ENCODE results near the gene C11orf58. TPM values are rescaled to one million over a fixed set of nuclear protein-coding genes. Genes with fewer than 3 reads are reported as not detected.

Gene C11orf58
- total RNA-seq, 2 donors from 2014 or later: 162 to 183 TPM

DNA sequence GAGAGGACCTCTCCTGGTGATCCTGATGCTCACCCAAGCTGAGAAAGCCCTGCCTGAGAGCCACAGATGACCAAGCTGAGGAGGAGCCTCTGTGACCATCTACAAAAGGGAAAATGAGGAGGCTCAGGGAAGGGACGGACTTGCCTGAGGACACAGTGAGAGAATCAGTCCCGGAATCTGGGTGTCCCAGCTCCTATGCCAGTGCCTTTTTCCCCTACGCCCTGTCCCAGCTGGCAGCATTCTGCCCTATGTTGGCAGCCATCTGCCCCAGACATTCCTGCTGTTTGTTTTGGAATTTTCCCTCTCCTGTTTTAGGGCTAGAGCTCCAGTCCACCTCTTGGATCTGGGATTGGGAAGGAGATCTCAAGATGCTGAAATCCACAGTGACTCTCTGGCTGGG is 54.6 kb downstream of the C11orf58 start:
- Histone ChIP-seq H3K36me3 (ENCODE audit: control insufficient read depth, insufficient read depth, low read length) (peaks cover 18% of the 10 kb centered on the region), H3K27me3 (ENCODE audit: control insufficient read depth, insufficient read depth, low read length, poor library complexity, severe bottlenecking) (no peaks in the 10 kb centered on the region), H3K4me3 (ENCODE audit: low read length) (no peak overlapping the region), H3K9ac (ENCODE audit: extremely low read depth, low read length, poor library complexity, severe bottlenecking) (no peak overlapping the region), H3K9me3 (ENCODE audit: control insufficient read depth, low read length) (no peaks in the 10 kb centered on the region), H3K27ac (ENCODE audit: low read depth, low read length) (no peak overlapping the region), H3K4me1 (ENCODE audit: control insufficient read depth, insufficient read depth, low read length) (peaks cover 6% of the 10 kb centered on the region)
- TF ChIP-seq, protein P1, sequence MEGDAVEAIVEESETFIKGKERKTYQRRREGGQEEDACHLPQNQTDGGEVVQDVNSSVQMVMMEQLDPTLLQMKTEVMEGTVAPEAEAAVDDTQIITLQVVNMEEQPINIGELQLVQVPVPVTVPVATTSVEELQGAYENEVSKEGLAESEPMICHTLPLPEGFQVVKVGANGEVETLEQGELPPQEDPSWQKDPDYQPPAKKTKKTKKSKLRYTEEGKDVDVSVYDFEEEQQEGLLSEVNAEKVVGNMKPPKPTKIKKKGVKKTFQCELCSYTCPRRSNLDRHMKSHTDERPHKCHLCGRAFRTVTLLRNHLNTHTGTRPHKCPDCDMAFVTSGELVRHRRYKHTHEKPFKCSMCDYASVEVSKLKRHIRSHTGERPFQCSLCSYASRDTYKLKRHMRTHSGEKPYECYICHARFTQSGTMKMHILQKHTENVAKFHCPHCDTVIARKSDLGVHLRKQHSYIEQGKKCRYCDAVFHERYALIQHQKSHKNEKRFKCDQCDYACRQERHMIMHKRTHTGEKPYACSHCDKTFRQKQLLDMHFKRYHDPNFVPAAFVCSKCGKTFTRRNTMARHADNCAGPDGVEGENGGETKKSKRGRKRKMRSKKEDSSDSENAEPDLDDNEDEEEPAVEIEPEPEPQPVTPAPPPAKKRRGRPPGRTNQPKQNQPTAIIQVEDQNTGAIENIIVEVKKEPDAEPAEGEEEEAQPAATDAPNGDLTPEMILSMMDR (conservative IDR thresholded peaks at IDR 0.05): no peak
- no peak for DNase-seq
- H3K9me3 Mint-ChIP-seq: no peaks in the 10 kb centered on the region
- no peak overlapping the region for H3K27ac Mint-ChIP-seq
- no peak overlapping the region for H3K4me3 Mint-ChIP-seq
- 93 to 94% methylated on average over 3 of the region's 3 CpGs for WGBS, 2 experiments (ENCODE audit: insufficient coverage in 1 of 2, insufficient read length in 1 of 2)
- peaks cover 9% of the 10 kb centered on the region for H3K36me3 Mint-ChIP-seq (ENCODE audit: low read depth)
- H3K4me1 Mint-ChIP-seq: peaks cover 28% of the 10 kb centered on the region
- H3K27me3 Mint-ChIP-seq (ENCODE audit: insufficient read depth): no peaks in the 10 kb centered on the region

DNA sequence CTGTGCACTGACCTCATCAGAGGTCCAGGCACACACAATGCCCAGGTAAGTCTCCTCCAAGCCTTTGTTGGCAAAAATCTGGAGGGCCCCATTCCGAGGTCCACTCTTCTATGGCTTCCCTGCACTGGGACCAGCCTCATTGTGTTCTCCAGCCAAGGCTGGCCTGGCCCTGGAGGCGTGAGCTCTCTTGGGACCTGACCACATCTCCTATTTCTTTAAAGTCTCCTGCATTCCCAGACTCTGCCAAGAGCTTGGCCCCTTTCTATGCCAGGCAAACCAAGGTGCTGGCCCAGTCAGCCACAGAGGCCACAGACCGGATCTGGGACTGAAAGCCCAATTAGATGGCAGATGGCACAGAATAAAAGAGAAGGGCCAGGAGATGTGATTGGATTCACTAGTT is 55.1 kb downstream of the C11orf58 start:
- Histone ChIP-seq H3K9ac (ENCODE audit: extremely low read depth, low read length, poor library complexity, severe bottlenecking) (no peak overlapping the region), H3K9me3 (ENCODE audit: control insufficient read depth, low read length) (no peaks in the 10 kb centered on the region), H3K36me3 (ENCODE audit: control insufficient read depth, insufficient read depth, low read length) (peaks cover 18% of the 10 kb centered on the region), H3K27me3 (ENCODE audit: control insufficient read depth, insufficient read depth, low read length, poor library complexity, severe bottlenecking) (no peaks in the 10 kb centered on the region), H3K4me3 (ENCODE audit: low read length) (no peak overlapping the region), H3K27ac (ENCODE audit: low read depth, low read length) (no peak overlapping the region), H3K4me1 (ENCODE audit: control insufficient read depth, insufficient read depth, low read length) (peaks cover 5% of the 10 kb centered on the region)
- DNase-seq: no peak
- H3K4me1 Mint-ChIP-seq: peaks cover 30% of the 10 kb centered on the region
- H3K4me3 Mint-ChIP-seq: no peak overlapping the region
- no peak overlapping the region for H3K27ac Mint-ChIP-seq
- no peaks in the 10 kb centered on the region for H3K9me3 Mint-ChIP-seq
- no peaks in the 10 kb centered on the region for H3K27me3 Mint-ChIP-seq (ENCODE audit: insufficient read depth)
- TF ChIP-seq, protein P1 (conservative IDR thresholded peaks at IDR 0.05): no peak
- H3K36me3 Mint-ChIP-seq (ENCODE audit: low read depth): peaks cover 9% of the 10 kb centered on the region
- 96 to 97% methylated on average over 2 to 3 of the region's 3 CpGs for WGBS, 2 experiments (ENCODE audit: insufficient coverage in 1 of 2, insufficient read length in 1 of 2)

DNA sequence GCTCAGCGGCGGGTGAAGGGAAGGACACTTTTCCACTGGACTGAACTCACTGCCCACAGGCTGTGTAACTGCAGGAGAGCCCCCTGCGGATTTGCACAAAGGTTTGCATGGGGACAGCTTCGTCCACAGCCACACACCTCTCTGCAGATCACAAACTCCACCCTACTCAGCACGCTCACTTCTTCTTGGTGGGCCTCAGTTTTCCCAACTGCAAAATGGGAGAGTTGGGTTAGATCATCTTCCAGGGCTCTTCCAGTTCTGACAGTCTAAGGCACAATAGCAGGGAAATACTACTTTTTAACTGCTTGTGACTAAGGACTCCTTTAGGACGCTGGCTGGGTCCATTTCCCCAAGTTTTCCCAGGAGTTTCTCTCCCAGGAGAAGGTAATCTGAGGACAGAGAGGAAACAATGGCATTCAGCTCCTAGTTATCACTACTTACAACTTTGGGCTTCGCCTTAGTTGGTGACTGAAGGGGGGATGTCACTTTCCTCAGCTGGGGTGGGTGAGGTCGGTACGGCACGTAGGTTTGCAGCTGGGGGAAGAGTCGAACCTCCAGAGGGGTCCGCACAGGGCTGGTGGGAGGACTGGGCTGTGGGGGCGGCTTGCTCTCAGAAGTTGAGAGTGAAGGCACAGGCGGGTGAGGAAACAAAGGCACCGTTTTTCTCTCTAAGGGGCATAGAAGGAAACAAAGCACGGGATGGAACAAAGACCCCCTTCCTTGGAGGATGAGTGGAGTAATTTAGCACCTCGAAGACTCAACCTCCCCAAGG is 55.8 kb downstream of the C11orf58 start:
- peaks cover 35% of the 10 kb centered on the region for H3K4me1 Mint-ChIP-seq
- Histone ChIP-seq H3K9me3 (ENCODE audit: control insufficient read depth, low read length) (no peaks in the 10 kb centered on the region), H3K27me3 (ENCODE audit: control insufficient read depth, insufficient read depth, low read length, poor library complexity, severe bottlenecking) (no peaks in the 10 kb centered on the region), H3K36me3 (ENCODE audit: control insufficient read depth, insufficient read depth, low read length) (peaks cover 18% of the 10 kb centered on the region), H3K27ac (ENCODE audit: low read depth, low read length) (no peak overlapping the region), H3K4me1 (ENCODE audit: control insufficient read depth, insufficient read depth, low read length) (peaks cover 8% of the 10 kb centered on the region), H3K9ac (ENCODE audit: extremely low read depth, low read length, poor library complexity, severe bottlenecking) (no peak overlapping the region), H3K4me3 (ENCODE audit: low read length) (no peak overlapping the region)
- TF ChIP-seq, protein P1 (conservative IDR thresholded peaks at IDR 0.05): no peak
- H3K36me3 Mint-ChIP-seq (ENCODE audit: low read depth): peaks cover 9% of the 10 kb centered on the region
- H3K4me3 Mint-ChIP-seq: no peak overlapping the region
- H3K27ac Mint-ChIP-seq: peak overlapping the region; percentile 71
- H3K9me3 Mint-ChIP-seq: no peaks in the 10 kb centered on the region
- DNase-seq: no peak
- WGBS, 2 experiments (ENCODE audit: insufficient coverage in 1 of 2, insufficient read length in 1 of 2): 82 to 83% methylated on average over 11 to 15 of the region's 17 CpGs
- no peaks in the 10 kb centered on the region for H3K27me3 Mint-ChIP-seq (ENCODE audit: insufficient read depth)

All from endodermal cell (in vitro differentiated cells).